ENCODE results near the gene ZBTB38.

DNA sequence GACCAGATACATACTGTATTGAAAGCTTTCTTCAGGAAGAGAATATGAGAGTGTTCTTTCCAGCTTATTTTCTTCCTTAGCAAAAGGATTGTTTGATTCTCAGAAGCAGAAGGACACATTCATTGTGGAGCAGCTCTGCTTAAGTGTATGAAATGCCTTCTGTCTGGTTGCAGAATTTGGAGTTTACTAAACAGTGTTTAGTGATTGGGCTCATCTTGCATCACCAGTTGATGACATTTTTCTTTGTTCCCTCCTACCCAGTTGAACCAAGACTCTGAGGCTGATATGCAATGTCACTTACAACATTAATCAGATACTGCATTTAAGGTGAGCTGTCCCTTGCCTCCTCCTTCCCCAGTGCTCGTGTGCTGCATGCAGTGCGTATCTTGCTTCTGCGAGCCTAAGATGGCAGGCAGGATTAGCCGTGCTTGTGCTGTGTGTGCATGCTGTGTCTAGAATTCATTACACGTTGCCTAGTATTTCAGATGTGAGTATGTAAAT lies 18.4 kb downstream of the ZBTB38 start:
- TF ChIP-seq EP300 (IDR thresholded peaks at IDR 0.05): no peak
- TF ChIP-seq, protein P1, sequence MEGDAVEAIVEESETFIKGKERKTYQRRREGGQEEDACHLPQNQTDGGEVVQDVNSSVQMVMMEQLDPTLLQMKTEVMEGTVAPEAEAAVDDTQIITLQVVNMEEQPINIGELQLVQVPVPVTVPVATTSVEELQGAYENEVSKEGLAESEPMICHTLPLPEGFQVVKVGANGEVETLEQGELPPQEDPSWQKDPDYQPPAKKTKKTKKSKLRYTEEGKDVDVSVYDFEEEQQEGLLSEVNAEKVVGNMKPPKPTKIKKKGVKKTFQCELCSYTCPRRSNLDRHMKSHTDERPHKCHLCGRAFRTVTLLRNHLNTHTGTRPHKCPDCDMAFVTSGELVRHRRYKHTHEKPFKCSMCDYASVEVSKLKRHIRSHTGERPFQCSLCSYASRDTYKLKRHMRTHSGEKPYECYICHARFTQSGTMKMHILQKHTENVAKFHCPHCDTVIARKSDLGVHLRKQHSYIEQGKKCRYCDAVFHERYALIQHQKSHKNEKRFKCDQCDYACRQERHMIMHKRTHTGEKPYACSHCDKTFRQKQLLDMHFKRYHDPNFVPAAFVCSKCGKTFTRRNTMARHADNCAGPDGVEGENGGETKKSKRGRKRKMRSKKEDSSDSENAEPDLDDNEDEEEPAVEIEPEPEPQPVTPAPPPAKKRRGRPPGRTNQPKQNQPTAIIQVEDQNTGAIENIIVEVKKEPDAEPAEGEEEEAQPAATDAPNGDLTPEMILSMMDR (IDR thresholded peaks at IDR 0.05): no peak

Measured in ovary (tissue), 3 donors.